Stomach smooth muscle (tissue), 2 donors: ENCODE results near the gene RFX7.
A peak's percentile ranks its signal among the peaks of the same experiment; 100 is the strongest.

Experiments
- H3K27ac ChIP-seq: one replicate; pipeline ENCODE4 v1.7.0; 2013; ENCODE audit warnings: mild to moderate bottlenecking, low read length, inconsistent platforms
- H3K27me3 ChIP-seq, 2 donors: one replicate each; pipeline ENCODE4 v1.7.0; 2013; ENCODE audit warnings: low read length in 2 of 2; ENCODE audit not compliant: insufficient read depth in 2 of 2, control insufficient read depth in 1 of 2
- H3K36me3 ChIP-seq, 2 donors: one replicate each; pipeline ENCODE4 v1.7.0; 2013; ENCODE audit warnings: low read length in 2 of 2; ENCODE audit not compliant: control insufficient read depth in 2 of 2, insufficient read depth in 2 of 2
- H3K4me1 ChIP-seq: one replicate; pipeline ENCODE4 v1.7.0; 2013; ENCODE audit warnings: low read length; ENCODE audit not compliant: control insufficient read depth, insufficient read depth
- H3K4me3 ChIP-seq, 2 donors: one replicate each; pipeline ENCODE4 v1.7.0; 2013; ENCODE audit warnings: low read length in 2 of 2
- H3K9ac ChIP-seq, 2 donors: one replicate each; pipeline ENCODE4 v1.7.0; 2013; ENCODE audit warnings: low read length in 2 of 2, mild to moderate bottlenecking in 1 of 2
- H3K9me3 ChIP-seq, 2 donors: one replicate each; pipeline ENCODE4 v1.7.0; 2013; ENCODE audit warnings: low read length in 2 of 2; ENCODE audit not compliant: control insufficient read depth in 2 of 2
- donor health status: healthy.
- donor health status: Pancreatic carcinoma.

The RFX7 gene

GRCh38 chr15:56254265-56254664, 10.6 kb upstream of the RFX7 start:
- Histone ChIP-seq H3K9ac (no peak overlapping the region), H3K9me3 (no peaks in the 10 kb centered on the region), H3K36me3 (no peaks in the 10 kb centered on the region), H3K27me3 (peaks cover 0 to 2% of the 10 kb centered on the region in 2 donors), H3K27ac (no peak overlapping the region), H3K4me1 (no peaks in the 10 kb centered on the region), H3K4me3 (no peak overlapping the region)

- H3K4me3 ChIP-seq = no peak overlapping the region
- no peaks in the 10 kb centered on the region for H3K36me3 ChIP-seq
- no peak overlapping the region for H3K9ac ChIP-seq
- no peak overlapping the region for H3K27ac ChIP-seq
- no peaks in the 10 kb centered on the region for H3K9me3 ChIP-seq
- H3K4me1 ChIP-seq = no peaks in the 10 kb centered on the region
- H3K27me3 ChIP-seq = peaks cover 0 to 2% of the 10 kb centered on the region in 2 donors
Measured at GRCh38 chr15:56252386-56252785, 8.7 kb upstream of the RFX7 start.

GRCh38 chr15:56251315-56252095, 7.8 kb upstream of the RFX7 start:
- Histone ChIP-seq H3K27me3 (peaks cover 0 to 2% of the 10 kb centered on the region in 2 donors), H3K36me3 (no peaks in the 10 kb centered on the region), H3K4me1 (no peaks in the 10 kb centered on the region), H3K27ac (no peak overlapping the region), H3K9me3 (no peaks in the 10 kb centered on the region), H3K9ac (no peak overlapping the region), H3K4me3 (no peak overlapping the region)

- peaks cover 3% of the 10 kb centered on the region for H3K4me1 ChIP-seq
Measured at GRCh38 chr15:56250626-56251025, 6.9 kb upstream of the RFX7 start.

GRCh38 chr15:56249092-56249491, 5.4 kb upstream of the RFX7 start:
- peaks cover 14% of the 10 kb centered on the region for H3K4me1 ChIP-seq
- H3K36me3 ChIP-seq = no peaks in the 10 kb centered on the region
- H3K27ac ChIP-seq = no peak overlapping the region
- no peaks in the 10 kb centered on the region for H3K9me3 ChIP-seq
- H3K4me3 ChIP-seq = no peak overlapping the region
- peaks cover 0 to 2% of the 10 kb centered on the region in 2 donors for H3K27me3 ChIP-seq
- no peak overlapping the region for H3K9ac ChIP-seq

More at GRCh38 chr15:56250626-56251025, 6.9 kb upstream of the RFX7 start:
- no peak overlapping the region for H3K4me3 ChIP-seq
- peaks cover 0 to 2% of the 10 kb centered on the region in 2 donors for H3K27me3 ChIP-seq
- H3K36me3 ChIP-seq = no peaks in the 10 kb centered on the region
- no peaks in the 10 kb centered on the region for H3K9me3 ChIP-seq
- H3K27ac ChIP-seq = no peak overlapping the region
- H3K9ac ChIP-seq = no peak overlapping the region

DNA sequence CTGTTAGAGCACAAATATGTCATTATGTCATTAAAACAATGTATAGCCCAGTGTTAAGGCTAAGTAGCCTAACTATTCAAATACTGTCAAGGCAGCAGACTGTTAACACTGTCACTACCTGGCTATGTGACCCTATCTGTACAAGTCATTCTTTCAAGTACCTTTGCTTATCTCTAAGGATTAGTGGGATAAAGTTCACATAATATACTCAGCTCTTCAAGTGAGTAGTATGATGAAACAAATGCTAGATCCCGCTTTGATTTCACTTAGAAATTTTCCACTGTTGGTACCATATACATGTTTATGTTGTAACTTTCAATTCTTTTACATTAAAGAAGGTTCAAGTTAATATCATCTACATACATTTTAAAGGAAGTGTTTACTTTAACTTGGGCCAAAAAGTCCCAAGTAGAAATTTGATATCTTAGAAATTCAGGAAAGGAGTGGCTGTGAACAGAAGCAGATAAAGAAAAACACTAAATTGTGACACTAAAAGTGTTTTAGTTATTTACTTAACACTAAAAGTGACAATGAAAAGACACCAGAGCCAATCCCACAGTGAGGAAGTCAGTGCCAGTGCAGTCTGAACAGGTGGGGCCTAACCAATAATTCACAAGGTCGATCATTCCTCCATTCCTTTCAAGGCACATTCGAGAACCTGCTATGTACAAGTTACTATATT, 4.8 kb upstream of the RFX7 start:
- H3K9me3 ChIP-seq = no peaks in the 10 kb centered on the region
- peaks cover 14% of the 10 kb centered on the region for H3K4me1 ChIP-seq
- H3K9ac ChIP-seq = no peak overlapping the region
- H3K27ac ChIP-seq = no peak overlapping the region
- no peaks in the 10 kb centered on the region for H3K36me3 ChIP-seq
- H3K27me3 ChIP-seq = peaks cover 0 to 2% of the 10 kb centered on the region in 2 donors
- H3K4me3 ChIP-seq = no peak overlapping the region

DNA sequence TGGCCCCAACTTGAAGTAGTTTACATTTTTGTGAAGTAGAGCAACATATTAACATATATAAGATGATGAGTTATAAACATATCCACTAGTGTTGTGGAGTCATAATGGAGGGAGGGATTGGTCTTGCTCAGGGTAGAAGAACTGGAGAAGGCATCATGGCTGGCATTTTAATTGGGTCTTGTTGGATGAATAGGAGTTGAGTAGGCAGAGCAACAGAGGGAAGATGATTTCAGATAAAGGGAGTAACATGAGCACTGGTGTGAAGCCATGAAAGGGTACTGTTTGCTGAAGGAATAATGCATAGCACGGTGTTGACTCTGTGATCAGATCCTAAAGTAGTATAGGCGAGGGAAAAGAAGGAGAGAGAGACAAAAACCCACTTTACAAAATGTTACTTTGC, 3.6 kb upstream of the RFX7 start:
- no peak overlapping the region for H3K4me3 ChIP-seq
- H3K36me3 ChIP-seq = no peaks in the 10 kb centered on the region
- peaks cover 14% of the 10 kb centered on the region for H3K4me1 ChIP-seq
- no peaks in the 10 kb centered on the region for H3K27me3 ChIP-seq
- H3K9me3 ChIP-seq = no peaks in the 10 kb centered on the region
- no peak overlapping the region for H3K27ac ChIP-seq
- no peak overlapping the region for H3K9ac ChIP-seq

- Histone ChIP-seq H3K4me3 (peak overlapping the region; percentile 55 to 66), H3K27me3 (no peaks in the 10 kb centered on the region), H3K27ac (no peak overlapping the region), H3K4me1 (peaks cover 14% of the 10 kb centered on the region), H3K36me3 (no peaks in the 10 kb centered on the region), H3K9ac (peak overlapping the region in 1 of 2 donors; percentile 21), H3K9me3 (no peaks in the 10 kb centered on the region)
Measured at GRCh38 chr15:56245871-56246814, 2.5 kb upstream of the RFX7 start.

DNA sequence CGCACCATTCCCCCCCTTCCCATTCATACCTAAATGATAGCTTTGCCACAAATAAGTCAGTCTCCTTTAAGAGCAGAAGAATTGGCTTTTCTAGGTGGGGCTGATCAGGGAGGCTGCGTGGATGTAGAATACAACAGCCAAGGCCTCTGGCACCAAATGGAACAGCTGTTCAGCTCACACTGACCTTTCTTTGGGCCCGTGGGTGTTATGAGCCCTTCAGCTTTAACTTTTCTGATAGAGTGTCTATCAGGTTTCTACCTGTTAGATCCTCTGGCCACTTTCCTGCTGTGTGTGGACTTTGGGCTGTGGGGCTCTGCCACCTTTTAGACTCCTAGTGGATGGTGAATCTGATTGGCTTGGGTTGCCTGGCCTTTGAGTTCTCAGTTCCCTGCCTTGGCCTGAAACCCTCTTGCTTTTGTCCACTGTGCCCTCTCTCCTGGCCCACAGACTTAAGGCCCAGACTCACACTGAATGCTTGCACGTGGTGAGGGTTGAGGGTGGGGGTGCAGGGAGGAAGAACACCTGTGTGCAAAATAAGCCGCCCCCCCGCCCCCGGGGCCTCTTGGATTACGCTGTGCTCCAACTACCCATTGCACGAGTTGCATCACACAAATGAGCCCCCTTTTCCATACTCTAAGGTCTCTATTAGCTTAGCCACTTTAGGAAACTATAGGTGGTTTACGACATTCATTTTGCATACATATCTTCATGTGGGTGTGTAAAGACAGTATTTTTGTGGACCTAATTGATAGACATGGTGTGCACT, 1.3 kb upstream of the RFX7 start:
- no peaks in the 10 kb centered on the region for H3K27me3 ChIP-seq
- no peak overlapping the region for H3K9ac ChIP-seq
- no peaks in the 10 kb centered on the region for H3K36me3 ChIP-seq
- H3K27ac ChIP-seq = peak overlapping the region; percentile 18
- H3K9me3 ChIP-seq = no peaks in the 10 kb centered on the region
- H3K4me1 ChIP-seq = peaks cover 14% of the 10 kb centered on the region
- peak overlapping the region; percentile 77 to 92 for H3K4me3 ChIP-seq
